WTC11 (cell line): ENCODE measurements around the gene ATL1. TPM values are rescaled to one million over a fixed set of nuclear protein-coding genes. Genes with fewer than 3 reads are reported as not detected.

Source experiments
- ATAC-seq: fragments of 200-7000 bp; cut with Tn5 transposase; 2 replicates; pipeline ENCODE4 v1.10.0; 2021; ENCODE audit warnings: mild to moderate bottlenecking, moderate library complexity
- CTCF ChIA-PET: fragments of 300-600 bp; sonication (Branson Sonifier 250); formaldehyde crosslinking; loops from one replicate; lab custom pipeline; 2021; ENCODE audit warnings: antibody characterized with exemption; lab: Charles Lee
- POLR2A ChIA-PET: fragments of 350-600 bp; sonication (Branson Sonifier 250); formaldehyde crosslinking; loops from one replicate; lab custom pipeline; 2021; ENCODE audit warnings: antibody characterized with exemption; lab: Charles Lee
- DNase-seq: peaks from one replicate; pipeline ENCODE4 v3.0.0; 2021; ENCODE audit warnings: low spot score
- H3K27ac Mint-ChIP-seq: 2 replicates; pipeline ENCODE4 v1.8.0; 2021; ENCODE audit warnings: mixed read lengths
- H3K27me3 Mint-ChIP-seq: 2 replicates; pipeline ENCODE4 v1.8.0; 2021; ENCODE audit warnings: low read depth, mild to moderate bottlenecking, moderate library complexity, mixed read lengths
- H3K36me3 Mint-ChIP-seq: 2 replicates; pipeline ENCODE4 v1.8.0; 2021; ENCODE audit warnings: mixed read lengths
- H3K4me1 Mint-ChIP-seq: 2 replicates; pipeline ENCODE4 v1.8.0; 2022; ENCODE audit warnings: mixed read lengths
- H3K4me3 Mint-ChIP-seq: 2 replicates; pipeline ENCODE4 v1.8.0; 2021; ENCODE audit warnings: mild to moderate bottlenecking, moderate library complexity, mixed read lengths
- H3K9me3 Mint-ChIP-seq: 2 replicates; pipeline ENCODE4 v1.8.0; 2021; ENCODE audit warnings: mixed read lengths
- FOXJ3 ChIP-seq: sonication (generic); formaldehyde crosslinking; IDR thresholded peaks from 2 replicates; pipeline ENCODE4 v1.9.0; 2021; ENCODE audit warnings: missing genetic modification reagents, mild to moderate bottlenecking, borderline replicate concordance
- FOXK1 ChIP-seq: sonication (generic); formaldehyde crosslinking; IDR thresholded peaks from 2 replicates; pipeline ENCODE4 v1.8.0; 2022; ENCODE audit warnings: mild to moderate bottlenecking, moderate library complexity, missing genetic modification reagents
- GRHL2 ChIP-seq: fragments of 250-450 bp; sonication (Bioruptor Pico); IDR thresholded peaks from 2 replicates; pipeline ENCODE4 v1.8.0; 2022; ENCODE audit warnings: mild to moderate bottlenecking, moderate library complexity; ENCODE audit not compliant: insufficient replicate concordance, severe bottlenecking
- JAZF1 ChIP-seq: fragments of 250-450 bp; sonication (Bioruptor Pico); IDR thresholded peaks from 2 replicates; pipeline ENCODE4 v1.9.0; 2021; ENCODE audit warnings: moderate library complexity, mild to moderate bottlenecking, inconsistent platforms
- MXD4 ChIP-seq: fragments of 250-450 bp; sonication (Bioruptor Pico); IDR thresholded peaks from 2 replicates; pipeline ENCODE4 v1.8.0; 2021; ENCODE audit warnings: mild to moderate bottlenecking, moderate library complexity, borderline replicate concordance
- NR1H2 ChIP-seq: sonication (generic); formaldehyde crosslinking; IDR thresholded peaks from 2 replicates; pipeline ENCODE4 v1.9.0; 2021; ENCODE audit warnings: mild to moderate bottlenecking, moderate library complexity, missing genetic modification reagents
- PRRX2 ChIP-seq: fragments of 250-450 bp; sonication (Bioruptor Pico); IDR thresholded peaks from 2 replicates; pipeline ENCODE4 v1.8.0; 2021; ENCODE audit warnings: mild to moderate bottlenecking
- ZNF138 ChIP-seq: sonication (generic); formaldehyde crosslinking; conservative IDR thresholded peaks from 2 replicates; pipeline ENCODE4 v1.8.1; 2022; ENCODE audit warnings: mild to moderate bottlenecking, moderate library complexity, missing genetic modification reagents
- ZNF423 ChIP-seq: fragments of 250-450 bp; sonication (Bioruptor Pico); IDR thresholded peaks from 2 replicates; pipeline ENCODE4 v2.1.2; 2022; ENCODE audit warnings: mild to moderate bottlenecking, moderate library complexity
- total RNA-seq: library from RNA; stranded (reverse); gene quantifications from 3 replicates; pipeline ENCODE4 v1.2.3, GENCODE V29; 2021
- TF ChIP-seq, protein P1 (sequence below): fragments of 250-450 bp; sonication (Bioruptor Pico); IDR thresholded peaks from 2 replicates; pipeline ENCODE4 v1.9.0; 2021; ENCODE audit warnings: mild to moderate bottlenecking
- TF ChIP-seq, protein P2 (sequence below): sonication (generic); formaldehyde crosslinking; IDR thresholded peaks from 2 replicates; pipeline ENCODE4 v1.8.0; 2023; ENCODE audit warnings: mild to moderate bottlenecking, missing genetic modification reagents
- TF ChIP-seq, protein P3 (sequence below): sonication (generic); formaldehyde crosslinking; IDR thresholded peaks from 2 replicates; pipeline ENCODE4 v1.8.1; 2023; ENCODE audit warnings: mild to moderate bottlenecking, missing genetic modification reagents, moderate library complexity
- TF ChIP-seq, protein P4 (sequence below): fragments of 250-450 bp; sonication (Bioruptor Pico); IDR thresholded peaks from 2 replicates; pipeline ENCODE4 v1.9.0; 2021; ENCODE audit warnings: moderate library complexity, mild to moderate bottlenecking, inconsistent platforms, borderline replicate concordance
- TF ChIP-seq, protein P5 (sequence below): sonication (generic); formaldehyde crosslinking; IDR thresholded peaks from 2 replicates; pipeline ENCODE4 v1.8.0; 2022; ENCODE audit warnings: mild to moderate bottlenecking, missing genetic modification reagents
- TF ChIP-seq, protein P6 (sequence below): sonication (generic); formaldehyde crosslinking; IDR thresholded peaks from 2 replicates; pipeline ENCODE4 v1.8.1; 2023; ENCODE audit warnings: mild to moderate bottlenecking, missing genetic modification reagents, borderline replicate concordance
- TF ChIP-seq, protein P7 (sequence below): sonication (generic); formaldehyde crosslinking; IDR thresholded peaks from 2 replicates; pipeline ENCODE4 v1.8.0; 2023; ENCODE audit warnings: missing genetic modification reagents, mild to moderate bottlenecking, borderline replicate concordance
- TF ChIP-seq, protein P8 (sequence below): sonication (generic); formaldehyde crosslinking; IDR thresholded peaks from 2 replicates; pipeline ENCODE4 v1.8.0; 2022; ENCODE audit warnings: mild to moderate bottlenecking, missing genetic modification reagents
- TF ChIP-seq, protein P9 (sequence below): sonication (generic); formaldehyde crosslinking; IDR thresholded peaks from 2 replicates; pipeline ENCODE4 v1.8.1; 2022; ENCODE audit warnings: mild to moderate bottlenecking, moderate library complexity, missing genetic modification reagents
- TF ChIP-seq, protein P10 (sequence below): sonication (generic); formaldehyde crosslinking; conservative IDR thresholded peaks from 2 replicates; pipeline ENCODE4 v1.8.1; 2022; ENCODE audit warnings: mild to moderate bottlenecking, missing genetic modification reagents

ATL1 gene
- total RNA-seq, 1 experiment from 2014 or later: 3.7 TPM

DNA sequence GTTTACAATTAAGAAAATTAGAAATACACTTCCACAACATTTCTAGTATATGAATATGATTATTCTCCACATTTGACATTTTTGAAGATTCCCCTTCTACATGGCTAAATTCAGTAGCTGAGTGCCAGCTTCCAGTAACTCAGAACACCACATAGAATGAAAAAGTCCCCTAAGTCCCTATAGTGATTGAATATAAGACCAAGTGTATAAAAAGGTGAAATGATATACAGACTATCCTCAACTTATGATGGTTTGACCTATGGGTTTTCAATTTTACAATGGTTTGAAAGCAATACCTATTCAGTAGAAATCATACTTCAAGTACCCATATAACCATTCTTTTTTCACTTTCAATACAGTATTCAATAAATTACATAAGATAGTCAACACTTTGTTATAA is 15.8 kb downstream of the ATL1 start:
- no peak overlapping the region for H3K4me3 Mint-ChIP-seq
- DNase-seq (no peak), ATAC-seq (no peak)
- TF ChIP-seq, protein P1, sequence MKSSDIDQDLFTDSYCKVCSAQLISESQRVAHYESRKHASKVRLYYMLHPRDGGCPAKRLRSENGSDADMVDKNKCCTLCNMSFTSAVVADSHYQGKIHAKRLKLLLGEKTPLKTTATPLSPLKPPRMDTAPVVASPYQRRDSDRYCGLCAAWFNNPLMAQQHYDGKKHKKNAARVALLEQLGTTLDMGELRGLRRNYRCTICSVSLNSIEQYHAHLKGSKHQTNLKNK (CRISPR knock-in tag): no peak
- TF ChIP-seq, protein P2, sequence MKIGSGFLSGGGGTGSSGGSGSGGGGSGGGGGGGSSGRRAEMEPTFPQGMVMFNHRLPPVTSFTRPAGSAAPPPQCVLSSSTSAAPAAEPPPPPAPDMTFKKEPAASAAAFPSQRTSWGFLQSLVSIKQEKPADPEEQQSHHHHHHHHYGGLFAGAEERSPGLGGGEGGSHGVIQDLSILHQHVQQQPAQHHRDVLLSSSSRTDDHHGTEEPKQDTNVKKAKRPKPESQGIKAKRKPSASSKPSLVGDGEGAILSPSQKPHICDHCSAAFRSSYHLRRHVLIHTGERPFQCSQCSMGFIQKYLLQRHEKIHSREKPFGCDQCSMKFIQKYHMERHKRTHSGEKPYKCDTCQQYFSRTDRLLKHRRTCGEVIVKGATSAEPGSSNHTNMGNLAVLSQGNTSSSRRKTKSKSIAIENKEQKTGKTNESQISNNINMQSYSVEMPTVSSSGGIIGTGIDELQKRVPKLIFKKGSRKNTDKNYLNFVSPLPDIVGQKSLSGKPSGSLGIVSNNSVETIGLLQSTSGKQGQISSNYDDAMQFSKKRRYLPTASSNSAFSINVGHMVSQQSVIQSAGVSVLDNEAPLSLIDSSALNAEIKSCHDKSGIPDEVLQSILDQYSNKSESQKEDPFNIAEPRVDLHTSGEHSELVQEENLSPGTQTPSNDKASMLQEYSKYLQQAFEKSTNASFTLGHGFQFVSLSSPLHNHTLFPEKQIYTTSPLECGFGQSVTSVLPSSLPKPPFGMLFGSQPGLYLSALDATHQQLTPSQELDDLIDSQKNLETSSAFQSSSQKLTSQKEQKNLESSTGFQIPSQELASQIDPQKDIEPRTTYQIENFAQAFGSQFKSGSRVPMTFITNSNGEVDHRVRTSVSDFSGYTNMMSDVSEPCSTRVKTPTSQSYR (CRISPR knock-in tag): no peak
- no peak for TF ChIP-seq GRHL2 (CRISPR knock-in tag)
- TF ChIP-seq PRRX2 (CRISPR knock-in tag): no peak
- TF ChIP-seq ZNF138 (CRISPR knock-in tag): no peak
- TF ChIP-seq, protein P3, sequence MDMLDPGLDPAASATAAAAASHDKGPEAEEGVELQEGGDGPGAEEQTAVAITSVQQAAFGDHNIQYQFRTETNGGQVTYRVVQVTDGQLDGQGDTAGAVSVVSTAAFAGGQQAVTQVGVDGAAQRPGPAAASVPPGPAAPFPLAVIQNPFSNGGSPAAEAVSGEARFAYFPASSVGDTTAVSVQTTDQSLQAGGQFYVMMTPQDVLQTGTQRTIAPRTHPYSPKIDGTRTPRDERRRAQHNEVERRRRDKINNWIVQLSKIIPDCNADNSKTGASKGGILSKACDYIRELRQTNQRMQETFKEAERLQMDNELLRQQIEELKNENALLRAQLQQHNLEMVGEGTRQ: no peak
- TF ChIP-seq ZNF423: no peak
- TF ChIP-seq FOXK1: no peak
- TF ChIP-seq, protein P4, sequence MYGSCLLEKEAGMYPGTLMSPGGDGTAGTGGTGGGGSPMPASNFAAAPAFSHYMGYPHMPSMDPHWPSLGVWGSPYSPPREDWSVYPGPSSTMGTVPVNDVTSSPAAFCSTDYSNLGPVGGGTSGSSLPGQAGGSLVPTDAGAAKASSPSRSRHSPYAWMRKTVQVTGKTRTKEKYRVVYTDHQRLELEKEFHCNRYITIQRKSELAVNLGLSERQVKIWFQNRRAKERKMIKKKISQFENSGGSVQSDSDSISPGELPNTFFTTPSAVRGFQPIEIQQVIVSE (CRISPR knock-in tag): no peak
- TF ChIP-seq JAZF1 (CRISPR knock-in tag): no peak
- TF ChIP-seq, protein P5, sequence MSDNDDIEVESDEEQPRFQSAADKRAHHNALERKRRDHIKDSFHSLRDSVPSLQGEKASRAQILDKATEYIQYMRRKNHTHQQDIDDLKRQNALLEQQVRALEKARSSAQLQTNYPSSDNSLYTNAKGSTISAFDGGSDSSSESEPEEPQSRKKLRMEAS (CRISPR knock-in tag): no peak
- TF ChIP-seq FOXJ3 (CRISPR knock-in tag): no peak
- TF ChIP-seq, protein P6, sequence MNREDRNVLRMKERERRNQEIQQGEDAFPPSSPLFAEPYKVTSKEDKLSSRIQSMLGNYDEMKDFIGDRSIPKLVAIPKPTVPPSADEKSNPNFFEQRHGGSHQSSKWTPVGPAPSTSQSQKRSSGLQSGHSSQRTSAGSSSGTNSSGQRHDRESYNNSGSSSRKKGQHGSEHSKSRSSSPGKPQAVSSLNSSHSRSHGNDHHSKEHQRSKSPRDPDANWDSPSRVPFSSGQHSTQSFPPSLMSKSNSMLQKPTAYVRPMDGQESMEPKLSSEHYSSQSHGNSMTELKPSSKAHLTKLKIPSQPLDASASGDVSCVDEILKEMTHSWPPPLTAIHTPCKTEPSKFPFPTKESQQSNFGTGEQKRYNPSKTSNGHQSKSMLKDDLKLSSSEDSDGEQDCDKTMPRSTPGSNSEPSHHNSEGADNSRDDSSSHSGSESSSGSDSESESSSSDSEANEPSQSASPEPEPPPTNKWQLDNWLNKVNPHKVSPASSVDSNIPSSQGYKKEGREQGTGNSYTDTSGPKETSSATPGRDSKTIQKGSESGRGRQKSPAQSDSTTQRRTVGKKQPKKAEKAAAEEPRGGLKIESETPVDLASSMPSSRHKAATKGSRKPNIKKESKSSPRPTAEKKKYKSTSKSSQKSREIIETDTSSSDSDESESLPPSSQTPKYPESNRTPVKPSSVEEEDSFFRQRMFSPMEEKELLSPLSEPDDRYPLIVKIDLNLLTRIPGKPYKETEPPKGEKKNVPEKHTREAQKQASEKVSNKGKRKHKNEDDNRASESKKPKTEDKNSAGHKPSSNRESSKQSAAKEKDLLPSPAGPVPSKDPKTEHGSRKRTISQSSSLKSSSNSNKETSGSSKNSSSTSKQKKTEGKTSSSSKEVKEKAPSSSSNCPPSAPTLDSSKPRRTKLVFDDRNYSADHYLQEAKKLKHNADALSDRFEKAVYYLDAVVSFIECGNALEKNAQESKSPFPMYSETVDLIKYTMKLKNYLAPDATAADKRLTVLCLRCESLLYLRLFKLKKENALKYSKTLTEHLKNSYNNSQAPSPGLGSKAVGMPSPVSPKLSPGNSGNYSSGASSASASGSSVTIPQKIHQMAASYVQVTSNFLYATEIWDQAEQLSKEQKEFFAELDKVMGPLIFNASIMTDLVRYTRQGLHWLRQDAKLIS (CRISPR knock-in tag): no peak
- no peak for TF ChIP-seq NR1H2 (CRISPR knock-in tag)
- TF ChIP-seq, protein P7, sequence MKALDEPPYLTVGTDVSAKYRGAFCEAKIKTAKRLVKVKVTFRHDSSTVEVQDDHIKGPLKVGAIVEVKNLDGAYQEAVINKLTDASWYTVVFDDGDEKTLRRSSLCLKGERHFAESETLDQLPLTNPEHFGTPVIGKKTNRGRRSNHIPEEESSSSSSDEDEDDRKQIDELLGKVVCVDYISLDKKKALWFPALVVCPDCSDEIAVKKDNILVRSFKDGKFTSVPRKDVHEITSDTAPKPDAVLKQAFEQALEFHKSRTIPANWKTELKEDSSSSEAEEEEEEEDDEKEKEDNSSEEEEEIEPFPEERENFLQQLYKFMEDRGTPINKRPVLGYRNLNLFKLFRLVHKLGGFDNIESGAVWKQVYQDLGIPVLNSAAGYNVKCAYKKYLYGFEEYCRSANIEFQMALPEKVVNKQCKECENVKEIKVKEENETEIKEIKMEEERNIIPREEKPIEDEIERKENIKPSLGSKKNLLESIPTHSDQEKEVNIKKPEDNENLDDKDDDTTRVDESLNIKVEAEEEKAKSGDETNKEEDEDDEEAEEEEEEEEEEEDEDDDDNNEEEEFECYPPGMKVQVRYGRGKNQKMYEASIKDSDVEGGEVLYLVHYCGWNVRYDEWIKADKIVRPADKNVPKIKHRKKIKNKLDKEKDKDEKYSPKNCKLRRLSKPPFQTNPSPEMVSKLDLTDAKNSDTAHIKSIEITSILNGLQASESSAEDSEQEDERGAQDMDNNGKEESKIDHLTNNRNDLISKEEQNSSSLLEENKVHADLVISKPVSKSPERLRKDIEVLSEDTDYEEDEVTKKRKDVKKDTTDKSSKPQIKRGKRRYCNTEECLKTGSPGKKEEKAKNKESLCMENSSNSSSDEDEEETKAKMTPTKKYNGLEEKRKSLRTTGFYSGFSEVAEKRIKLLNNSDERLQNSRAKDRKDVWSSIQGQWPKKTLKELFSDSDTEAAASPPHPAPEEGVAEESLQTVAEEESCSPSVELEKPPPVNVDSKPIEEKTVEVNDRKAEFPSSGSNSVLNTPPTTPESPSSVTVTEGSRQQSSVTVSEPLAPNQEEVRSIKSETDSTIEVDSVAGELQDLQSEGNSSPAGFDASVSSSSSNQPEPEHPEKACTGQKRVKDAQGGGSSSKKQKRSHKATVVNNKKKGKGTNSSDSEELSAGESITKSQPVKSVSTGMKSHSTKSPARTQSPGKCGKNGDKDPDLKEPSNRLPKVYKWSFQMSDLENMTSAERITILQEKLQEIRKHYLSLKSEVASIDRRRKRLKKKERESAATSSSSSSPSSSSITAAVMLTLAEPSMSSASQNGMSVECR (CRISPR knock-in tag): no peak
- TF ChIP-seq, protein P8, sequence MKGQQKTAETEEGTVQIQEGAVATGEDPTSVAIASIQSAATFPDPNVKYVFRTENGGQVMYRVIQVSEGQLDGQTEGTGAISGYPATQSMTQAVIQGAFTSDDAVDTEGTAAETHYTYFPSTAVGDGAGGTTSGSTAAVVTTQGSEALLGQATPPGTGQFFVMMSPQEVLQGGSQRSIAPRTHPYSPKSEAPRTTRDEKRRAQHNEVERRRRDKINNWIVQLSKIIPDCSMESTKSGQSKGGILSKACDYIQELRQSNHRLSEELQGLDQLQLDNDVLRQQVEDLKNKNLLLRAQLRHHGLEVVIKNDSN (CRISPR knock-in tag): no peak
- TF ChIP-seq, protein P9, sequence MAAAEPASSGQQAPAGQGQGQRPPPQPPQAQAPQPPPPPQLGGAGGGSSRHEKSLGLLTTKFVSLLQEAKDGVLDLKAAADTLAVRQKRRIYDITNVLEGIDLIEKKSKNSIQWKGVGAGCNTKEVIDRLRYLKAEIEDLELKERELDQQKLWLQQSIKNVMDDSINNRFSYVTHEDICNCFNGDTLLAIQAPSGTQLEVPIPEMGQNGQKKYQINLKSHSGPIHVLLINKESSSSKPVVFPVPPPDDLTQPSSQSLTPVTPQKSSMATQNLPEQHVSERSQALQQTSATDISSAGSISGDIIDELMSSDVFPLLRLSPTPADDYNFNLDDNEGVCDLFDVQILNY: no peak
- no peak for TF ChIP-seq MXD4 (CRISPR knock-in tag)
- TF ChIP-seq, protein P10, sequence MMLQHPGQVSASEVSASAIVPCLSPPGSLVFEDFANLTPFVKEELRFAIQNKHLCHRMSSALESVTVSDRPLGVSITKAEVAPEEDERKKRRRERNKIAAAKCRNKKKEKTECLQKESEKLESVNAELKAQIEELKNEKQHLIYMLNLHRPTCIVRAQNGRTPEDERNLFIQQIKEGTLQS (CRISPR knock-in tag): no peak
- ChIA-PET CTCF (no interaction called here), POLR2A (no interaction called here)
- no peak overlapping the region for H3K27ac Mint-ChIP-seq
- H3K4me1 Mint-ChIP-seq: peaks cover 6% of the 10 kb centered on the region
- H3K27me3 Mint-ChIP-seq: no peaks in the 10 kb centered on the region
- peaks cover 2% of the 10 kb centered on the region for H3K36me3 Mint-ChIP-seq
- peaks cover 4% of the 10 kb centered on the region for H3K9me3 Mint-ChIP-seq
